AG09319 (cell line): ENCODE results near the gene CASZ1.

ENCODE experiments used
- DNase-seq: peaks from one replicate; pipeline ENCODE4 v3.0.0-alpha.2; 2010; ENCODE audit warnings: low read depth; ENCODE audit errors: extremely low read depth
- TF ChIP-seq, protein P1 (sequence below): IDR thresholded peaks from 2 replicates; pipeline ENCODE4 v1.5.1; 2011; ENCODE audit warnings: low read depth, mild to moderate bottlenecking, inconsistent platforms, low read length, moderate library complexity

The CASZ1 gene

DNA sequence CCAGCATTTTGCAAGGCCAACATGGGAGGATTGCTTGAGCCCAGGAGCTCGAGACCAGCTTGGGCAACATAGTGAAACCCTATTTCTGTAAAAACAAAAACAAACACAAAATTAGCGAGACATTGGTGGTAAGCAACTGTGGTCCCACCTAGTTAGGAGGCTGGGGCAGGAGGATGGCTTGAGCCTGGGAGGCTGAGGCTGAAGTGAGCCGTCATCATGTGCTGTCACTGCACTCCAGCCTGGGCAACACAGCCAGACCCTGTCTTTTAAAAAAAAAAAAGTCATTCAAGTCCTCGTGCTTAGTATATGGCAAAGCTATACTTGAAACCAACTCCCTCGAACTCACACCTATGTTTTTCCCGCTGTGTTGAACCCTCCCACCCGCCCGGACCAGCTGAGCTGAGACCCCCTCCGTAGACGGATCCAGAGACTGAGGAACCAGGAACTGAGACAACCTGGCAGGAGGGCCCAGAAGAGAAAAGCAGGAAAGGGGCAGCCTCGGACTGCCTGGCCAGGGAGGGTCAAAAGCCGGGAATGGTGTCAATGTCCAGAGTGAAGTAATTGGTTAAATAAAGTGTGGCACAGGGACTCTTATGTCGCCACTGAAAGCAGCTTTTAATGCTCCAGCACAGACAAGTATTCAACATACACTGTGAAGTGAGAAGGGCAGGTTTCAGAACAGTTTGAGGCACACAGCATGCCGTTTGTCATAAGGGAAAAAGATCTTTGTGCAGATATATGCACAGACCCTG is 32.8 kb upstream of the CASZ1 start:
- TF ChIP-seq, protein P1, sequence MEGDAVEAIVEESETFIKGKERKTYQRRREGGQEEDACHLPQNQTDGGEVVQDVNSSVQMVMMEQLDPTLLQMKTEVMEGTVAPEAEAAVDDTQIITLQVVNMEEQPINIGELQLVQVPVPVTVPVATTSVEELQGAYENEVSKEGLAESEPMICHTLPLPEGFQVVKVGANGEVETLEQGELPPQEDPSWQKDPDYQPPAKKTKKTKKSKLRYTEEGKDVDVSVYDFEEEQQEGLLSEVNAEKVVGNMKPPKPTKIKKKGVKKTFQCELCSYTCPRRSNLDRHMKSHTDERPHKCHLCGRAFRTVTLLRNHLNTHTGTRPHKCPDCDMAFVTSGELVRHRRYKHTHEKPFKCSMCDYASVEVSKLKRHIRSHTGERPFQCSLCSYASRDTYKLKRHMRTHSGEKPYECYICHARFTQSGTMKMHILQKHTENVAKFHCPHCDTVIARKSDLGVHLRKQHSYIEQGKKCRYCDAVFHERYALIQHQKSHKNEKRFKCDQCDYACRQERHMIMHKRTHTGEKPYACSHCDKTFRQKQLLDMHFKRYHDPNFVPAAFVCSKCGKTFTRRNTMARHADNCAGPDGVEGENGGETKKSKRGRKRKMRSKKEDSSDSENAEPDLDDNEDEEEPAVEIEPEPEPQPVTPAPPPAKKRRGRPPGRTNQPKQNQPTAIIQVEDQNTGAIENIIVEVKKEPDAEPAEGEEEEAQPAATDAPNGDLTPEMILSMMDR, result no peak
- no peak for DNase-seq

DNA sequence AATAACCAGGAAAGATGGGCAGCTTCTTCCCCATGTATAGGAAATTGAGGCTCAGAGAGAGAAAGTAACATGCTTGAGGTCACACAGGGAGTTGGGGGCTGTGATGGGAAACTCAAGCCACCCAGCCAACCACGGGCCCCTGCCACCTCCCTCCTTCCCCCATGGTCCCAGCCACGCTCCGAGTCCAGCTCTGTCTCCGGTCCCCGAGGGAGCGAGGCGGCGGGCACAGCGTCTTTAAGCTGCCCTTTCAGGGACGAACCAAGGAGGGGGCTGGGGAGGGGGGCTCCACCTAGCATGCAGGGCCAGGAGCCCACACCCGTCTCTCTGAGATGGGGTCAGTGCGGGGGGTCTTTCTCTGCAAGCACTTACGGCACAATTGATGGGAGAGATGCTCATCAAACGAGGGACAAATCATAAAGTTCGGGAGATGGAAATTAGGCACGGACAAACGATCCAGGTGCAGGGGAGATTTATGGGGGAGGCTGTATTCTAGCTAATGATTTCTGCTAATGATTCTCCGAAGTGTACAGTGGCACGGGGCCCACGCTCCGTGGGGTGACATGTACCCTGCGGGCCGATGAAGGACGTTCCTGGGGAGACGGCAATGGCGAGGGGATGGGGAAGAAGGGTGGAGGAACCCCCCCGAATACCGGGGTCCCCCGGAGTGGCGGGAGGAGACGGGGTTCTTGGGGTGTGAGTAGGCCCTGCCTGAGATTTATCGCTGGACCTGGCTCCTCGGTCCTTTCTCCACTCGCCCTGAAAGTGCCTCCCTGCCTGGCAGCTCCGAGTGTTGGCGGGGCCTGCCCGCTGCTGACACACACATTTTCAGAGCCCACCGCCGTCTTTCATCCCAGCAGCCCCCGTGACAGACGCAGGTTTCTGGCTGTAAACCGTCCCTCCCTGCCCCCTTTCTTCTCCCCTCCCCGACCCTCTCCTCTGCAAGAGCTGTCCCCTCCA is 31.2 kb upstream of the CASZ1 start:
- TF ChIP-seq, protein P1, result no peak
- no peak for DNase-seq

DNA sequence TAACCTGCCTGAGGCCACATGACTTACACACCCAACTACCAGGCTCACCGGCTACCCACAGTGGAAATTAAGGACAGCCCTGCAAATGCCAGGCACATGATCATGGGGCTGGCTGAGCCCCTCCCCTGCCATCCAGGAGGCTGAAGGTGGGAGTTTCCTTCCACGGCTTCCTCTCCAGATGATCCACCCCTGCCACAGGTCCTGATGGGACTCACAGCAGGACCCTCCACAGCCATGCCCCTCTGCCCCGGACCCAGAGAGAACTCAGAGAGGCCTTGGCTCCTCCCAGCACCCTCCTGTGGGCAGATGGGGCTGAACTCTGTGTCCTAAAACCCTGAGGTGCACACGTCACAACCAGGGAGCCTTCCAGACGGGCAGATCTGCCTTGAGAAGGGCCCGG is 29.1 kb upstream of the CASZ1 start:
- no peak for DNase-seq
- TF ChIP-seq, protein P1, result no peak

DNA sequence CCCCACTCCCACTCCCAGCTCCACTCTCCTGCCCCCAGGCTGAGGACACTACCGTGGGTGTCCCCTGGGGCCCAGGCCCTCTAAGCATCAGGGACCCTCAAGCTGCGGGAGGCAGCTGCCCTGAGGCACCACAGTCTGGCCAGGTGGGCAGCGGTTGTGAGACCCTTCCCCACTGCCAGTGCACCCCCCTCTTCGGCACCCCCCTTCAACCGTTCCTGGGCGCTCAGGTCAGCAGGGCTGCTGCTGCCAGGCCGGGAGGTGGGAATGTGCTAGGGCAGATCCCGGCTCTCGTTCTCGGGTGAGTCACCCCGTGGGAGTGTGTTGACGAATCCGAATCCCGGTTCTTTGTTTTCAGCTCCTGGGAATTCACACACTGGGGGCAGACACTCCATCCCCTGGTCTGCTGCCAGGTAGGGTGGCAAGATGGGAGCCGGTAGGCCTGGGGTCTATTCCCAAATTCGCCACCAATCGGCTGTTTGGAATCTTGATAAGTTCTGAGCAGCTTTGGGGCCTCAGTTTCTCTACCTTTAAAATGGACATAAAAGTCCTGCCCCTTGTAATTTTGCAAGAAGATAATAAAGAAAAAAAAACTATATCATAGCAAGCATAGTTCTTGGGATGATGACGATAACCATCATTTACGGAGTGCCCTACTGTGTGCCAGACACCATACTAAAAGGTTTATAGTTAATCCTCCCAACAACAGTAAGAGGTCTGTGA is 28.5 kb upstream of the CASZ1 start:
- DNase-seq, result no peak

DNA sequence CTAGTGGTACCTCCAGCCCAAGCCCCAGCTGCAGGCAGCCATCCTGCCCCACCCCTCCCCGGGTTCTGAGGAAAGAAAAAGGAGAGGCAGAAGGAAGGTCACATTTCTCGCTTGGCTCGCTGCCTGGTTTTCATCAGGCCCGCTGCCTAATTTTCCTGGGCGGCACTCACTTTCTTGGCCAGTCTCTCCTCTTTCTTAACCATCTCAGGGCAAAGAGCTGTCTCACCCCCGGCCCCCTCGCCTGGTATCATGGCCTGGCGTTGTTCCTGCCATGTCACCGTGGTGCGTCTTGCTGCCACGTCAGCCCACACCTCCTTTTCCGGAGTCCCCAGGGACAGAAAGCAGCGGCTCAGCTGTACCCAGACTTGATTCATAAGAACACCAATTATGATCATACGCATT is 26.6 kb upstream of the CASZ1 start:
- DNase-seq, result peak; percentile 10
- TF ChIP-seq, protein P1, result no peak

More for the DNA sequence above, 28.5 kb upstream of the CASZ1 start:
- TF ChIP-seq, protein P1, result no peak

DNA sequence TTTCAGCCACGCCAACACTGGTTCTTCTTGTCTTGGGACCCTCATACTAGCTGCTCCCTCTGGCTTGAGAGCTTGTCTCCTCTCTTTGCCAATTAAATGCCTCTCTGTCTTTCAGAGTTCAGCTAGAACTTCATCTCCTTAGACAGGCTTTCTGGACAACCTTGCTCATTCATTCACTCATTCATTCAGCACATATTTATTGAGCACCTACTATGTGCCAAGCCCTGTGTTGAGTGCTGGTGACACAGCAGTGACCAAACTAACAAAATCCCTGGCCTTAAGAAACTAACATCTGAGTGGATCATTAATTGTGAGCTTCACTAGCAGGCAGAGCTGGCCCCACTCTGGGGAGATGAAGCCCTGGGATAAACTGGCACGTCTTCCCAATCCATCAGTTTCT is 24.9 kb upstream of the CASZ1 start:
- DNase-seq, result no peak
- TF ChIP-seq, protein P1, result no peak
